GM19324 (cell line): ENCODE data around the gene CTDSPL2.
"Not testable (repeated sequence)": the region's sequence is repeated elsewhere in the genome, so short reads cannot be mapped to it uniquely, and the experiment has no call there.

Source experiments
- ATAC-seq: cut with Tn5 transposase; IDR thresholded peaks from one replicate; pipeline ENCODE4 v1.9.1; 2021; ENCODE audit warnings: mild to moderate bottlenecking, moderate library complexity; ENCODE audit not compliant: unreplicated experiment, low FRiP score

CTDSPL2 gene

GRCh38 chr15:44536962-44537734, 109.7 kb downstream of the CTDSPL2 start, which contains the start of gene EIF3J:
Gene EIF3J, plus strand, starts transcription at chr15:44537147. Its CDS starts 48 bp downstream, at chr15:44537195.
- ATAC-seq: peak; percentile 86

GRCh38 chr15:44537735-44538240, 110.4 kb downstream of the CTDSPL2 start:
- ATAC-seq: no peak

- ATAC-seq: no peak
Observed at GRCh38 chr15:44541282-44541958, 114.0 kb downstream of the CTDSPL2 start.

- ATAC-seq: no peak
Observed at GRCh38 chr15:44542596-44542995, 115.2 kb downstream of the CTDSPL2 start.

GRCh38 chr15:44544745-44545144, 117.3 kb downstream of the CTDSPL2 start:
- ATAC-seq: not testable (repeated sequence)

- ATAC-seq: no peak
Observed at GRCh38 chr15:44545913-44546802, 118.7 kb downstream of the CTDSPL2 start.

GRCh38 chr15:44549152-44549551, 121.7 kb downstream of the CTDSPL2 start:
- ATAC-seq: not testable (repeated sequence)

- ATAC-seq: no peak
Observed at GRCh38 chr15:44550256-44550655, 122.8 kb downstream of the CTDSPL2 start.

GRCh38 chr15:44550734-44551133, 123.3 kb downstream of the CTDSPL2 start:
- no peak for ATAC-seq

- no peak for ATAC-seq
Observed at GRCh38 chr15:44554934-44555723, 127.7 kb downstream of the CTDSPL2 start.

GRCh38 chr15:44560926-44561325, 133.5 kb downstream of the CTDSPL2 start:
- ATAC-seq: not testable (repeated sequence)

- no peak for ATAC-seq
Observed at GRCh38 chr15:44565387-44566154, 138.1 kb downstream of the CTDSPL2 start.

- no peak for ATAC-seq
Observed at GRCh38 chr15:44566155-44566540, 138.7 kb downstream of the CTDSPL2 start.

GRCh38 chr15:44568338-44568737, 140.9 kb downstream of the CTDSPL2 start:
- ATAC-seq: no peak

GRCh38 chr15:44569316-44569715, 141.9 kb downstream of the CTDSPL2 start:
- ATAC-seq: no peak

GRCh38 chr15:44570361-44570760, 142.9 kb downstream of the CTDSPL2 start:
- ATAC-seq: no peak

- no peak for ATAC-seq
Observed at GRCh38 chr15:44573386-44573785, 146.0 kb downstream of the CTDSPL2 start.

- no peak for ATAC-seq
Observed at GRCh38 chr15:44574734-44575133, 147.3 kb downstream of the CTDSPL2 start.
